K562 (cell line): ENCODE results near the gene DELE1. TPM values are rescaled to one million over a fixed set of nuclear protein-coding genes. Genes with fewer than 3 reads are reported as not detected.

Experiments used
- ARID1B ChIP-seq: fragments of 450-650 bp; IDR thresholded peaks from 2 replicates; pipeline ENCODE4 v1.6.1; 2016; ENCODE audit warnings: antibody characterized with exemption, mild to moderate bottlenecking, inconsistent platforms
- HMBOX1 ChIP-seq: sonication (generic); IDR thresholded peaks from 2 replicates; pipeline ENCODE4 v1.6.1; 2016
- HMG20B ChIP-seq: fragments of 250-450 bp; sonication (Bioruptor Pico); IDR thresholded peaks from 2 replicates; pipeline ENCODE4 v1.5.0; 2021; ENCODE audit warnings: mild to moderate bottlenecking
- NR4A1 ChIP-seq, 2 experiments: fragments of 250-450 bp in 1 of 2; fragments of 450-650 bp in 1 of 2; sonication (Bioruptor Pico) in 1 of 2; IDR thresholded peaks; 2 replicates each; pipeline versions ENCODE4 v1.4.0 to v1.6.1; 2016 to 2020; ENCODE audit warnings: mild to moderate bottlenecking in 2 of 2, missing compliant biosample characterization in 1 of 2, missing genetic modification characterization in 1 of 2, moderate library complexity in 1 of 2
- RAD51 ChIP-seq: fragments of 450-650 bp; IDR thresholded peaks from 2 replicates; pipeline ENCODE4 v1.7.1; 2016; ENCODE audit warnings: low read depth, mild to moderate bottlenecking, borderline replicate concordance
- RFX7 ChIP-seq: fragments of 250-450 bp; sonication (Bioruptor Pico); IDR thresholded peaks from 2 replicates; pipeline ENCODE4 v1.5.1; 2021; ENCODE audit warnings: mild to moderate bottlenecking
- SAFB2 ChIP-seq: fragments of 200-400 bp; formaldehyde crosslinking; IDR thresholded peaks from 2 replicates; pipeline ENCODE4 v1.6.1; 2018; ENCODE audit warnings: borderline replicate concordance, low read length, low read depth, moderate library complexity; ENCODE audit not compliant: severe bottlenecking
- SMARCA4 ChIP-seq: fragments of 450-650 bp; IDR thresholded peaks from 2 replicates; pipeline ENCODE4 v1.6.1; 2016
- SMARCC2 ChIP-seq: fragments of 450-650 bp; IDR thresholded peaks from 2 replicates; pipeline ENCODE4 v1.6.1; 2017; ENCODE audit warnings: antibody characterized with exemption, moderate library complexity, mild to moderate bottlenecking, low read depth
- STAT6 ChIP-seq: sonication (generic); formaldehyde crosslinking; IDR thresholded peaks from 2 replicates; pipeline ENCODE4 v1.8.1; 2023; ENCODE audit warnings: mild to moderate bottlenecking, missing genetic modification reagents
- THRB ChIP-seq: fragments of 450-650 bp; formaldehyde crosslinking; conservative IDR thresholded peaks from 2 replicates; pipeline ENCODE4 v1.4.0; 2022; ENCODE audit warnings: mild to moderate bottlenecking, missing genetic modification characterization
- ZNF12 ChIP-seq: sonication (generic); formaldehyde crosslinking; IDR thresholded peaks from 2 replicates; pipeline ENCODE4 v1.4.0; 2020; ENCODE audit warnings: mild to moderate bottlenecking, missing genetic modification reagents
- ZNF174 ChIP-seq: fragments of 250-450 bp; sonication (Bioruptor Pico); IDR thresholded peaks from 2 replicates; pipeline ENCODE4 v1.4.0; 2020; ENCODE audit warnings: mild to moderate bottlenecking
- ZNF592 ChIP-seq: fragments of 450-650 bp; IDR thresholded peaks from 2 replicates; pipeline ENCODE4 v1.6.1; 2017; ENCODE audit warnings: antibody characterized with exemption, mild to moderate bottlenecking
- ZNF740 ChIP-seq, 3 experiments: fragments of 200-800 bp in 1 of 3; sonication (Bioruptor generic) in 1 of 3; sonication (generic) in 1 of 3; formaldehyde crosslinking in 1 of 3; IDR thresholded peaks; 2 replicates each; pipeline versions ENCODE4 v1.6.1 to v1.8.0; 2016 to 2022; ENCODE audit warnings: mild to moderate bottlenecking in 2 of 3, missing compliant biosample characterization in 2 of 3, missing genetic modification characterization in 2 of 3, missing genetic modification reagents in 1 of 3
- polyA plus RNA-seq, 8 experiments: library from polyadenylated mRNA; depleted of rRNA in 4 of 8; stranded (reverse) in 5 of 8; unstranded in 3 of 8; fragments of >200 nt; fragmentation: Nextera tagmentation in 2 of 8; fragmentation: Illumina TruSeq in 1 of 8; extraction: Ambion mirVana in 2 of 8; extraction: Trizol in 1 of 8; gene quantifications; 2 replicates each; pipeline versions ENCODE4 v1.2.1 to v1.2.3, GENCODE V29; 2011 to 2014; ENCODE audit warnings: inconsistent platforms in 1 of 8, missing spikeins in 1 of 8
- total RNA-seq, 7 experiments: library from RNA; depleted of rRNA in 6 of 7; stranded (reverse); fragments of >200 nt in 6 of 7; fragmentation: Illumina TruSeq in 2 of 7; extraction: Trizol in 2 of 7; gene quantifications; 2 replicates each; pipeline versions ENCODE4 v1.2.1 to v1.2.3, GENCODE V29; 2011 to 2021; ENCODE audit warnings: low replicate concordance in 1 of 7

Gene DELE1
- total and polyA plus RNA-seq, 9 of the 15 experiments (the other 6 are each of a cell fraction or from before 2014, with no cell fraction given), result 16.6 to 74.4 (median 49.8) TPM

- TF ChIP-seq ZNF12 (CRISPR knock-in tag) (peak; percentile 77), NR4A1 (CRISPR knock-in tag; IDR thresholded peaks at IDR 0.05) (no peak), NR4A1 (tag; IDR thresholded peaks at IDR 0.05) (peak; percentile 79), RAD51 (no peak), THRB (CRISPR knock-in tag) (no peak), SAFB2 (no peak), ZNF740 (CRISPR knock-in tag; IDR thresholded peaks at IDR 0.05) (no peak), ZNF740 (tag; IDR thresholded peaks at IDR 0.05) (0 out of 4 replicates have a peak, but pooled peaks of 1 of the 2 experiments have one; percentile 46), ZNF174 (CRISPR knock-in tag) (no peak), HMG20B (CRISPR knock-in tag) (no peak), RFX7 (CRISPR knock-in tag) (no peak), SMARCC2 (0 out of 2 replicates have a peak, but pooled peaks have one; percentile 32), ZNF592 (peak; percentile 88), HMBOX1 (peak; percentile 39; the same call in 1 of the 2 replicates), ARID1B (peak; percentile 73), SMARCA4 (peak; percentile 86), STAT6 (CRISPR knock-in tag) (no peak)
Observed at GRCh38 chr5:141919218-141920119, 4.2 kb upstream of the DELE1 start (continued).
